H1 (cell line): ENCODE data around the gene OR51I1. TPM values are rescaled to one million over a fixed set of nuclear protein-coding genes. Genes with fewer than 3 reads are reported as not detected.

Experiments used
- CTCF ChIA-PET: fragments of 300-600 bp; sonication (Branson Sonifier 250); formaldehyde crosslinking; loops from one replicate; lab custom pipeline; 2021; ENCODE audit not compliant: partially characterized antibody; lab: Charles Lee
- POLR2A ChIA-PET: fragments of 300-600 bp; sonication (Branson Sonifier 250); formaldehyde crosslinking; loops from one replicate; lab custom pipeline; 2021; ENCODE audit warnings: inconsistent platforms; ENCODE audit not compliant: partially characterized antibody; lab: Charles Lee
- DNase-seq, 2 experiments: peaks; one replicate each; pipeline versions ENCODE4 v3.0.0 to v3.0.0-alpha.2; 2010 to 2022; ENCODE audit warnings: low spot score in 2 of 2, low read depth in 1 of 2, mixed read lengths in 1 of 2
- FAIRE-seq: peaks from 2 replicates; lab custom pipeline; 2011; peaks lifted over from hg19 to GRCh38; lab: Jason Lieb, UNC
- H2AFZ ChIP-seq: 2 replicates; pipeline ENCODE4 v1.8.1; 2012; ENCODE audit warnings: low read length, inconsistent platforms
- H2AK5ac ChIP-seq: 2 replicates; pipeline ENCODE4 v1.6.1; 2013; ENCODE audit warnings: low read depth, low read length
- H2BK120ac ChIP-seq: replicated peaks from 2 replicates; pipeline ENCODE3; 2013; ENCODE audit warnings: low read depth, low read length, inconsistent platforms
- H2BK12ac ChIP-seq: 2 replicates; pipeline ENCODE4 v1.6.1; 2013; ENCODE audit warnings: low read depth, low read length
- H2BK15ac ChIP-seq: 2 replicates; pipeline ENCODE4 v1.6.1; 2013; ENCODE audit warnings: low read length
- H2BK20ac ChIP-seq: 2 replicates; pipeline ENCODE4 v1.6.1; 2013; ENCODE audit warnings: low read length
- H2BK5ac ChIP-seq: 2 replicates; pipeline ENCODE4 v1.6.1; 2013; ENCODE audit warnings: low read depth, low read length
- H3K14ac ChIP-seq: 2 replicates; pipeline ENCODE4 v1.6.1; 2013; ENCODE audit warnings: inconsistent platforms; ENCODE audit not compliant: insufficient read length
- H3K18ac ChIP-seq: 2 replicates; pipeline ENCODE4 v1.6.1; 2013; ENCODE audit warnings: low read length; ENCODE audit errors: extremely low read depth
- H3K23ac ChIP-seq: 2 replicates; pipeline ENCODE4 v1.6.1; 2013; ENCODE audit warnings: inconsistent platforms; ENCODE audit not compliant: insufficient read length
- H3K23me2 ChIP-seq: 2 replicates; pipeline ENCODE4 v1.6.1; 2013; ENCODE audit warnings: low read depth, low read length
- H3K27ac ChIP-seq: 2 replicates; pipeline ENCODE4 v1.6.1; 2011; ENCODE audit warnings: low read depth, low read length, inconsistent platforms
- H3K27me3 ChIP-seq, 4 experiments: replicated peaks in 1 of 4; 1 replicate in 1 of 4; 2 replicates in 3 of 4; pipeline versions ENCODE4 v1.6.1 to v1.8.1; 2011 to 2013; ENCODE audit warnings: low read length in 3 of 4, mild to moderate bottlenecking in 3 of 4, inconsistent platforms in 2 of 4, mixed read lengths in 2 of 4, moderate library complexity in 1 of 4; ENCODE audit not compliant: control insufficient read depth in 3 of 4, insufficient read depth in 3 of 4; ENCODE audit errors: extremely low read depth in 1 of 4
- H3K36me3 ChIP-seq, 4 experiments: 2 replicates each; pipeline versions ENCODE4 v1.6.1 to v1.8.1; 2011 to 2013; ENCODE audit warnings: mild to moderate bottlenecking in 4 of 4, low read length in 3 of 4, moderate library complexity in 2 of 4, control low read depth in 1 of 4, inconsistent platforms in 1 of 4; ENCODE audit not compliant: insufficient read depth in 4 of 4, control insufficient read depth in 2 of 4
- H3K4ac ChIP-seq: replicated peaks from 2 replicates; pipeline ENCODE3; 2013; ENCODE audit warnings: low read length, low read depth, mixed read lengths, inconsistent platforms; ENCODE audit not compliant: insufficient read length
- H3K4me1 ChIP-seq, 4 experiments: replicated peaks in 1 of 4; 1 replicate in 1 of 4; 2 replicates in 3 of 4; pipeline versions ENCODE4 v1.6.1 to v1.8.1; 2011 to 2013; ENCODE audit warnings: low read length in 3 of 4, inconsistent platforms in 2 of 4, mixed read lengths in 1 of 4; ENCODE audit not compliant: insufficient read depth in 4 of 4, control insufficient read depth in 3 of 4
- H3K4me2 ChIP-seq, 2 experiments: 2 replicates each; pipeline versions ENCODE4 v1.6.1 to v1.8.1; 2011 to 2013; ENCODE audit warnings: low read depth in 2 of 2, low read length in 2 of 2, control low read depth in 1 of 2, inconsistent platforms in 1 of 2, mild to moderate bottlenecking in 1 of 2; ENCODE audit not compliant: insufficient read depth in 1 of 2
- H3K4me3 ChIP-seq, 4 experiments: fragments of 200-600, 300-600 bp in 1 of 4; sonication (generic), shearing (Covaris generic), sonication (Bioruptor Twin) in 1 of 4; 2 replicates each; pipeline versions ENCODE4 v1.5.1 to v1.8.1; 2011 to 2016; ENCODE audit warnings: low read length in 4 of 4, low read depth in 3 of 4, control low read depth in 2 of 4, inconsistent platforms in 2 of 4, mild to moderate bottlenecking in 2 of 4, mixed read lengths in 1 of 4, moderate library complexity in 1 of 4; ENCODE audit not compliant: insufficient read depth in 2 of 4; ENCODE audit errors: extremely low read depth in 1 of 4
- H3K56ac ChIP-seq: replicated peaks from 2 replicates; pipeline ENCODE3; 2013; ENCODE audit warnings: low read depth, mild to moderate bottlenecking, mixed read lengths, low read length, inconsistent platforms; ENCODE audit not compliant: insufficient read length
- H3K79me1 ChIP-seq: 2 replicates; pipeline ENCODE4 v1.6.1; 2013; ENCODE audit warnings: low read depth, low read length, control low read depth
- H3K79me2 ChIP-seq, 2 experiments: 2 replicates each; pipeline versions ENCODE4 v1.6.1 to v1.8.1; 2012 to 2013; ENCODE audit warnings: low read length in 2 of 2, mild to moderate bottlenecking in 2 of 2, inconsistent platforms in 1 of 2; ENCODE audit not compliant: insufficient read depth in 2 of 2, control insufficient read depth in 1 of 2
- H3K9ac ChIP-seq, 4 experiments: replicated peaks in 1 of 4; 1 replicate in 1 of 4; 2 replicates in 3 of 4; pipeline versions ENCODE4 v1.6.1 to v1.8.1; 2011 to 2013; ENCODE audit warnings: low read depth in 3 of 4, low read length in 3 of 4, control low read depth in 2 of 4, mild to moderate bottlenecking in 2 of 4, moderate library complexity in 2 of 4, inconsistent platforms in 1 of 4; ENCODE audit errors: extremely low read depth in 1 of 4
- H3K9me3 ChIP-seq, 2 experiments: 2 replicates each; pipeline versions ENCODE4 v1.6.1 to v1.8.1; 2012 to 2013; ENCODE audit warnings: mild to moderate bottlenecking in 2 of 2, moderate library complexity in 2 of 2, control low read depth in 1 of 2, inconsistent platforms in 1 of 2, low read depth in 1 of 2, low read length in 1 of 2, mixed read lengths in 1 of 2; ENCODE audit not compliant: insufficient read depth in 2 of 2
- H4K20me1 ChIP-seq, 2 experiments: replicated peaks in 1 of 2; 2 replicates each; pipeline versions ENCODE3 to v1.8.1; 2011 to 2013; ENCODE audit warnings: inconsistent platforms in 2 of 2, low read length in 2 of 2, mild to moderate bottlenecking in 1 of 2; ENCODE audit not compliant: insufficient read depth in 2 of 2, control insufficient read depth in 1 of 2
- H4K5ac ChIP-seq: 2 replicates; pipeline ENCODE4 v1.6.1; 2013; ENCODE audit warnings: low read length, low read depth, mixed read lengths, inconsistent platforms; ENCODE audit not compliant: insufficient read length
- H4K8ac ChIP-seq: 2 replicates; pipeline ENCODE4 v1.8.0; 2013; ENCODE audit warnings: mild to moderate bottlenecking, moderate library complexity, low read length, inconsistent platforms; ENCODE audit not compliant: insufficient read depth; ENCODE audit errors: extremely low read depth
- H4K91ac ChIP-seq: replicated peaks from 2 replicates; pipeline ENCODE3; 2013; ENCODE audit warnings: low read length, mixed read lengths, inconsistent platforms; ENCODE audit not compliant: insufficient read length
- SIRT6 ChIP-seq: IDR thresholded peaks from one replicate; pipeline ENCODE4 v1.7.1; 2012; ENCODE audit warnings: low read length, inconsistent platforms
- WGBS, 2 experiments: shearing (Covaris generic) in 1 of 2; methylation state at CpG; one replicate each; pipeline versions ENCODE4 v1.1.6 to v1.1.7; 2013 to 2015; ENCODE audit warnings: low lambda C conversion rate in 2 of 2, mixed read lengths in 2 of 2, inconsistent platforms in 1 of 2, low coverage in 1 of 2, missing lambda C conversion rate in 1 of 2; ENCODE audit not compliant: insufficient replicate concordance in 2 of 2, insufficient coverage in 1 of 2, insufficient read length in 1 of 2; ENCODE audit errors: extremely low coverage in 1 of 2, missing lambda C conversion rate in 1 of 2; 5-methylcytosine and 5-hydroxymethylcytosine counted together
- polyA plus RNA-seq, 7 experiments: library from polyadenylated mRNA; depleted of rRNA in 3 of 7; stranded (reverse) in 5 of 7; unstranded in 2 of 7; fragments of >200 nt in 5 of 7; fragments of 200-250 nt in 2 of 7; gene quantifications; 1 replicate in 5 of 7; 2 replicates in 1 of 7; 4 replicates in 1 of 7; pipeline versions ENCODE4 v1.2.1 to v1.2.3, GENCODE V29; 2011 to 2013; ENCODE audit warnings: missing spikeins in 2 of 7, mixed read lengths in 2 of 7
- total RNA-seq: library from RNA; stranded (reverse); fragmentation: NEBNext Ultra II Directional; extraction: Animal tissue kit (Norgen Biotek cat#: 25700); gene quantifications from 2 replicates; pipeline ENCODE4 v1.2.1, GENCODE V29; 2021

Gene OR51I1
- total and polyA plus RNA-seq, 2 of the 8 experiments (the other 6 are each of a cell fraction or from before 2014, with no cell fraction given) = not detected

- Histone ChIP-seq H3K14ac (no peak overlapping the region), H4K5ac (no peak overlapping the region), H2BK12ac (no peak overlapping the region), H2BK5ac (no peak overlapping the region), H3K4me2 (no peak overlapping the region), H2AK5ac (no peak overlapping the region), H3K36me3 (no peaks in the 10 kb centered on the region), H3K4me1 (no peaks in the 10 kb centered on the region), H3K23ac (no peak overlapping the region), H3K23me2 (no peaks in the 10 kb centered on the region; the same call in 1 of the 2 replicates), H4K20me1 (no peaks in the 10 kb centered on the region), H2AFZ (no peak overlapping the region), H3K18ac (no peak overlapping the region), H3K27ac (no peak overlapping the region), H4K8ac (peak overlapping the region; percentile 14), H2BK20ac (no peak overlapping the region), H3K9ac (no peak overlapping the region), H3K9me3 (no peaks in the 10 kb centered on the region), H3K4ac (no peak overlapping the region), H3K4me3 (no peak overlapping the region), H3K79me2 (no peaks in the 10 kb centered on the region), H2BK15ac (no peak overlapping the region), H3K79me1 (no peaks in the 10 kb centered on the region), H3K27me3 (no peaks in the 10 kb centered on the region), H4K91ac (no peak overlapping the region), H3K56ac (no peak overlapping the region), H2BK120ac (no peak overlapping the region)
- CTCF ChIA-PET = interaction anchor here (1.4 kb wide), 1 partner anchor 10 kb away, joined by 3 read pairs; no protein-coding TSS in a partner anchor
- POLR2A ChIA-PET = no interaction called here
- DNase-seq = no peak
- WGBS, 2 experiments = 93% methylated on average over 14 of the region's 14 CpGs; no CpG with 5 or more reads in 1 of the 2 experiments
- FAIRE-seq = no peak
- TF ChIP-seq SIRT6 = no peak
Observed at GRCh38 chr11:5460983-5461621, 19.8 kb upstream of the OR51I1 start.
